HEK293 (cell line): ENCODE measurements around the gene PAX2.

Experiments
- CTCF ChIA-PET: fragments of 350-600 bp; formaldehyde crosslinking; extraction: SDS; loops from one replicate; lab custom pipeline; 2021; ENCODE audit warnings: antibody characterized with exemption; lab: Yijun Ruan, JAX
- POLR2A ChIA-PET: fragments of 300-600 bp; formaldehyde crosslinking; extraction: SDS; loops from one replicate; lab custom pipeline; 2020; ENCODE audit warnings: antibody characterized with exemption, inconsistent platforms; lab: Yijun Ruan, JAX
- H3K27ac ChIP-seq: fragments of 200-500 bp; sonication (Bioruptor generic); 2 replicates; pipeline ENCODE4 v1.5.1; 2014; ENCODE audit warnings: low read depth, low read length, control low read depth, inconsistent platforms; ENCODE audit errors: extremely low read depth
- H3K36me3 ChIP-seq, 2 experiments: fragments of 200-500 bp in 1 of 2; sonication (Bioruptor generic) in 1 of 2; 1 replicate in 1 of 2; 2 replicates in 1 of 2; pipeline ENCODE4 v1.5.1; 2014 to 2017; ENCODE audit warnings: inconsistent platforms in 2 of 2, low read length in 2 of 2; ENCODE audit not compliant: control insufficient read depth in 2 of 2, insufficient read depth in 1 of 2
- H3K4me1 ChIP-seq: fragments of 200-500 bp; sonication (Bioruptor generic); 2 replicates; pipeline ENCODE4 v1.5.1; 2014; ENCODE audit warnings: mild to moderate bottlenecking, low read length, inconsistent platforms; ENCODE audit not compliant: control insufficient read depth, insufficient read depth
- H3K4me3 ChIP-seq: 2 replicates; pipeline ENCODE4 v1.5.1; 2011; ENCODE audit warnings: low read depth, mild to moderate bottlenecking, control low read depth, low read length, moderate library complexity
- H3K9me3 ChIP-seq: fragments of 200-500 bp; sonication (Bioruptor generic); 2 replicates; pipeline ENCODE4 v1.5.1; 2014; ENCODE audit warnings: low read depth, low read length, inconsistent platforms; ENCODE audit not compliant: control insufficient read depth, insufficient read depth
- FEZF1 ChIP-seq: fragments of 450-650 bp; formaldehyde crosslinking; IDR thresholded peaks from 2 replicates; pipeline ENCODE4 v1.5.1; 2016; ENCODE audit warnings: missing biosample characterization, missing genetic modification characterization
- GLI4 ChIP-seq: fragments of 450-650 bp; formaldehyde crosslinking; IDR thresholded peaks from 2 replicates; pipeline ENCODE4 v1.5.1; 2016; ENCODE audit warnings: missing biosample characterization, missing genetic modification characterization
- HOXC10 ChIP-seq: sonication (generic); formaldehyde crosslinking; IDR thresholded peaks from 2 replicates; pipeline ENCODE4 v1.8.1; 2023; ENCODE audit warnings: mild to moderate bottlenecking, missing genetic modification reagents
- SETDB1 ChIP-seq: IDR thresholded peaks from one replicate; pipeline ENCODE4 v1.6.1; 2017; ENCODE audit warnings: mild to moderate bottlenecking, low read length, moderate library complexity, mixed read lengths; ENCODE audit not compliant: insufficient read length
- ZNF223 ChIP-seq: fragments of 450-650 bp; formaldehyde crosslinking; IDR thresholded peaks from 2 replicates; pipeline ENCODE4 v1.5.1; 2016; ENCODE audit warnings: missing biosample characterization, missing genetic modification characterization
- ZNF302 ChIP-seq: fragments of 450-650 bp; formaldehyde crosslinking; IDR thresholded peaks from 2 replicates; pipeline ENCODE4 v1.5.1; 2016; ENCODE audit warnings: missing biosample characterization, missing genetic modification characterization, low read depth
- ZNF324 ChIP-seq: fragments of 450-650 bp; formaldehyde crosslinking; IDR thresholded peaks from 2 replicates; pipeline ENCODE4 v1.5.1; 2016; ENCODE audit warnings: missing biosample characterization, missing genetic modification characterization
- ZNF335 ChIP-seq: fragments of 450-650 bp; formaldehyde crosslinking; conservative IDR thresholded peaks from 2 replicates; pipeline ENCODE4 v1.5.1; 2016; ENCODE audit warnings: missing biosample characterization, missing genetic modification characterization
- ZNF398 ChIP-seq: fragments of 450-650 bp; formaldehyde crosslinking; IDR thresholded peaks from 2 replicates; pipeline ENCODE4 v1.5.1; 2017; ENCODE audit warnings: missing biosample characterization, missing genetic modification characterization
- ZNF433 ChIP-seq: fragments of 450-650 bp; formaldehyde crosslinking; IDR thresholded peaks from 2 replicates; pipeline ENCODE4 v1.5.1; 2016; ENCODE audit warnings: missing biosample characterization, missing genetic modification characterization, low read depth
- ZNF518A ChIP-seq: fragments of 450-650 bp; formaldehyde crosslinking; conservative IDR thresholded peaks from 2 replicates; pipeline ENCODE4 v1.5.1; 2016; ENCODE audit warnings: low read depth, missing biosample characterization, missing genetic modification characterization
- ZNF521 ChIP-seq: fragments of 450-650 bp; formaldehyde crosslinking; IDR thresholded peaks from 2 replicates; pipeline ENCODE4 v1.5.1; 2017; ENCODE audit warnings: missing biosample characterization, mild to moderate bottlenecking, missing genetic modification characterization
- ZNF529 ChIP-seq: fragments of 450-650 bp; formaldehyde crosslinking; IDR thresholded peaks from 2 replicates; pipeline ENCODE4 v1.5.1; 2017; ENCODE audit warnings: missing genetic modification characterization, missing biosample characterization; ENCODE audit not compliant: insufficient replicate concordance
- ZNF544 ChIP-seq: fragments of 450-650 bp; formaldehyde crosslinking; IDR thresholded peaks from 2 replicates; pipeline ENCODE4 v1.5.0; 2017; ENCODE audit warnings: missing biosample characterization, missing genetic modification characterization
- ZNF677 ChIP-seq: fragments of 450-650 bp; IDR thresholded peaks from 2 replicates; pipeline ENCODE4 v1.5.0; 2018; ENCODE audit warnings: missing biosample characterization, mild to moderate bottlenecking, missing genetic modification characterization, moderate library complexity
- ZNF747 ChIP-seq: fragments of 450-650 bp; formaldehyde crosslinking; IDR thresholded peaks from 2 replicates; pipeline ENCODE4 v1.5.1; 2016; ENCODE audit warnings: missing biosample characterization, missing genetic modification characterization
- ZNF843 ChIP-seq: fragments of 450-650 bp; formaldehyde crosslinking; IDR thresholded peaks from 2 replicates; pipeline ENCODE4 v1.5.1; 2016; ENCODE audit warnings: missing biosample characterization, missing genetic modification characterization
- TF ChIP-seq, protein P1 (sequence below): fragments of 450-650 bp; formaldehyde crosslinking; IDR thresholded peaks from 2 replicates; pipeline ENCODE4 v1.5.1; 2016; ENCODE audit warnings: missing biosample characterization, missing genetic modification characterization

Gene PAX2

DNA sequence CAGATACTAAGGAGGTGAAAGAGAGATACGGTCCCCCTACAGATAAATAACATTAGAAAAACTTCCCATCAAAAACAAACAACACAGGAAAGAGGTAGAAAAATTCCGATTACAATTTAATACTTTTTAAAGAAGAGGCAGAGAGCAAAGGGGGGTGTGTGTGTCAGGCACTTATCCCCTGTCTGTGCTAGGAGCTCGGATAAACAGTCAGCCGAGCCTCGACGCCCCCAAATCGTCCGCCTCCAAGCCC, 3.6 kb downstream of the PAX2 start:
- CTCF ChIA-PET = no interaction called here
- TF ChIP-seq, protein P1, sequence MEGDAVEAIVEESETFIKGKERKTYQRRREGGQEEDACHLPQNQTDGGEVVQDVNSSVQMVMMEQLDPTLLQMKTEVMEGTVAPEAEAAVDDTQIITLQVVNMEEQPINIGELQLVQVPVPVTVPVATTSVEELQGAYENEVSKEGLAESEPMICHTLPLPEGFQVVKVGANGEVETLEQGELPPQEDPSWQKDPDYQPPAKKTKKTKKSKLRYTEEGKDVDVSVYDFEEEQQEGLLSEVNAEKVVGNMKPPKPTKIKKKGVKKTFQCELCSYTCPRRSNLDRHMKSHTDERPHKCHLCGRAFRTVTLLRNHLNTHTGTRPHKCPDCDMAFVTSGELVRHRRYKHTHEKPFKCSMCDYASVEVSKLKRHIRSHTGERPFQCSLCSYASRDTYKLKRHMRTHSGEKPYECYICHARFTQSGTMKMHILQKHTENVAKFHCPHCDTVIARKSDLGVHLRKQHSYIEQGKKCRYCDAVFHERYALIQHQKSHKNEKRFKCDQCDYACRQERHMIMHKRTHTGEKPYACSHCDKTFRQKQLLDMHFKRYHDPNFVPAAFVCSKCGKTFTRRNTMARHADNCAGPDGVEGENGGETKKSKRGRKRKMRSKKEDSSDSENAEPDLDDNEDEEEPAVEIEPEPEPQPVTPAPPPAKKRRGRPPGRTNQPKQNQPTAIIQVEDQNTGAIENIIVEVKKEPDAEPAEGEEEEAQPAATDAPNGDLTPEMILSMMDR = no peak
- no peak for TF ChIP-seq ZNF324 (tag by site-specific recombination)
- no peak for TF ChIP-seq ZNF398 (tag by site-specific recombination)
- no peak for TF ChIP-seq ZNF335 (tag by site-specific recombination)
- no peak for TF ChIP-seq ZNF433 (tag by site-specific recombination)
- TF ChIP-seq ZNF521 (tag by site-specific recombination) = no peak
- no peak for TF ChIP-seq ZNF302
- no peak for TF ChIP-seq ZNF843 (tag by site-specific recombination)
- no peak for TF ChIP-seq ZNF747 (tag by site-specific recombination)
- H3K9me3 ChIP-seq = no peaks in the 10 kb centered on the region
- H3K4me1 ChIP-seq = peaks cover 2% of the 10 kb centered on the region; the same call in 1 of the 2 replicates
- H3K4me3 ChIP-seq = no peak overlapping the region
- H3K27ac ChIP-seq = no peak overlapping the region
- peaks cover 0 to 12% of the 10 kb centered on the region in 2 experiments; a peak in 1 of 3 replicates for H3K36me3 ChIP-seq
- POLR2A ChIA-PET = no interaction called here

DNA sequence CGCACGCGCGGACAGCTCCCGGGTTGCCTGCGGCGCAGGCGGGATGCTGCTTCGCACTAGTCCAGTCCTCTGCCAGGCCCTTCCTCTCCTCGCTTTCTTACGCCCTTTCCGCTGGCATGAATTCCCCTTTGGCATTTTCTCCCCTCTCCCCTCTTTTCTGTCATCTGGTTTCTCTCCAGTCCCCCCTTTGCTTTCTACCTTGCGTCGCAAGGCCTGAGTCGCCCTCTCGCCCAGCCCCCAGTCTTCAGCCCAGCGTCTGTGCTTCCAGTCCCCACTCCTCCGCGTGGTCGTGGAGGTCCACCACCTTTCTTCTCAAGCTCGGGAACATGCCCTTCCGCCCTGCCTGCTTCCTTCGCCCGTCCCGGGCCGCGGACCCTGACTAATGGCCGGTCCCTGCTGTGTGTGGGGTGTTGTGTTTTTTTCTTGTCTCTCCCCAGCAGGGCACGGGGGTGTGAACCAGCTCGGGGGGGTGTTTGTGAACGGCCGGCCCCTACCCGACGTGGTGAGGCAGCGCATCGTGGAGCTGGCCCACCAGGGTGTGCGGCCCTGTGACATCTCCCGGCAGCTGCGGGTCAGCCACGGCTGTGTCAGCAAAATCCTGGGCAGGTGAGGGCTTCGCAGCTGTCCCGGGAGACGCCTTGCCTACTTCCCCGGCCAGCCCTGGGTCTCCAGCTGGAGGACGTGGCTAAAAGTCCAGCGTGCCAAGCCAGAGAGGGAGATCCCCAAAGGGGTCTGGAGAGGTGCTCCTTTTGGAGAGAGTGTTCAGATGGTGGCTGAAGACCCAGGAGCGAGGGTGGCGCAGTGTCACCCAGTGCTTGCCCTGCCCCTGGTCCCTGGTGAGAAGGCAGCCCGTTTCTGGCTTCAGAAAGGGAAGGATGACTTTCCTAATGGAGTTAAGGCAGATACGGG, 4.2 kb downstream of the PAX2 start:
- H3K9me3 ChIP-seq = no peaks in the 10 kb centered on the region
- POLR2A ChIA-PET = no interaction called here
- peaks cover 0 to 15% of the 10 kb centered on the region in 2 experiments; a peak in 1 of 3 replicates for H3K36me3 ChIP-seq
- no peak overlapping the region for H3K4me3 ChIP-seq
- H3K27ac ChIP-seq = no peak overlapping the region
- CTCF ChIA-PET = interaction anchor here (0.6 kb wide), 1 partner anchor 72 kb away, joined by 3 read pairs; no protein-coding TSS in a partner anchor
- TF ChIP-seq ZNF529 (tag by site-specific recombination) = no peak
- no peak for TF ChIP-seq ZNF518A
- no peak for TF ChIP-seq ZNF544 (tag by site-specific recombination)
- TF ChIP-seq HOXC10 (CRISPR knock-in tag) = no peak
- TF ChIP-seq ZNF677 (tag by site-specific recombination) = no peak
- no peak for TF ChIP-seq FEZF1
- no peak for TF ChIP-seq ZNF223 (tag by site-specific recombination)
- no peak for TF ChIP-seq GLI4
- no peak for TF ChIP-seq SETDB1
- H3K4me1 ChIP-seq = peaks cover 2% of the 10 kb centered on the region; the same call in 1 of the 2 replicates
